Measurements from ENCODE around the gene ZNF674. TPM values are rescaled to one million over a fixed set of nuclear protein-coding genes. Genes with fewer than 3 reads are reported as not detected.
A peak's percentile ranks its signal among the peaks of the same experiment; 100 is the strongest.

ZNF674 gene
- total and polyA plus RNA-seq, 10 of the 15 experiments (the other 5 are each of a cell fraction or from before 2014, with no cell fraction given) = 1.0 to 3.7 (median 1.8) TPM

- no peak for TF ChIP-seq GABPA (IDR thresholded peaks at IDR 0.05; ENCODE audit: low read depth)
- TF ChIP-seq ZBTB33 (IDR thresholded peaks at IDR 0.05) = no peak
- 0 out of 2 replicates have a peak, but pooled peaks have one; percentile 51 for TF ChIP-seq CREB1 (IDR thresholded peaks at IDR 0.05; ENCODE audit: low read depth)
- no peak for TF ChIP-seq NR2C2 (IDR thresholded peaks at IDR 0.05; ENCODE audit: borderline replicate concordance, control insufficient read depth, insufficient read length, low read depth)
- TF ChIP-seq TCF12 (IDR thresholded peaks at IDR 0.05; ENCODE audit: low read depth, low read length) = no peak
- TF ChIP-seq USF1 (IDR thresholded peaks at IDR 0.05; ENCODE audit: borderline replicate concordance, extremely low read length, insufficient read depth, low read depth, low read length) = no peak
- TF ChIP-seq WRNIP1 (IDR thresholded peaks at IDR 0.05; ENCODE audit: borderline replicate concordance, low read depth, low read length) = no peak
- no peak for TF ChIP-seq ZNF274 (IDR thresholded peaks at IDR 0.05; ENCODE audit: insufficient read depth, insufficient read length)
- TF ChIP-seq ZNF207 (IDR thresholded peaks at IDR 0.05; ENCODE audit: borderline replicate concordance) = no peak
- TF ChIP-seq, protein P1, sequence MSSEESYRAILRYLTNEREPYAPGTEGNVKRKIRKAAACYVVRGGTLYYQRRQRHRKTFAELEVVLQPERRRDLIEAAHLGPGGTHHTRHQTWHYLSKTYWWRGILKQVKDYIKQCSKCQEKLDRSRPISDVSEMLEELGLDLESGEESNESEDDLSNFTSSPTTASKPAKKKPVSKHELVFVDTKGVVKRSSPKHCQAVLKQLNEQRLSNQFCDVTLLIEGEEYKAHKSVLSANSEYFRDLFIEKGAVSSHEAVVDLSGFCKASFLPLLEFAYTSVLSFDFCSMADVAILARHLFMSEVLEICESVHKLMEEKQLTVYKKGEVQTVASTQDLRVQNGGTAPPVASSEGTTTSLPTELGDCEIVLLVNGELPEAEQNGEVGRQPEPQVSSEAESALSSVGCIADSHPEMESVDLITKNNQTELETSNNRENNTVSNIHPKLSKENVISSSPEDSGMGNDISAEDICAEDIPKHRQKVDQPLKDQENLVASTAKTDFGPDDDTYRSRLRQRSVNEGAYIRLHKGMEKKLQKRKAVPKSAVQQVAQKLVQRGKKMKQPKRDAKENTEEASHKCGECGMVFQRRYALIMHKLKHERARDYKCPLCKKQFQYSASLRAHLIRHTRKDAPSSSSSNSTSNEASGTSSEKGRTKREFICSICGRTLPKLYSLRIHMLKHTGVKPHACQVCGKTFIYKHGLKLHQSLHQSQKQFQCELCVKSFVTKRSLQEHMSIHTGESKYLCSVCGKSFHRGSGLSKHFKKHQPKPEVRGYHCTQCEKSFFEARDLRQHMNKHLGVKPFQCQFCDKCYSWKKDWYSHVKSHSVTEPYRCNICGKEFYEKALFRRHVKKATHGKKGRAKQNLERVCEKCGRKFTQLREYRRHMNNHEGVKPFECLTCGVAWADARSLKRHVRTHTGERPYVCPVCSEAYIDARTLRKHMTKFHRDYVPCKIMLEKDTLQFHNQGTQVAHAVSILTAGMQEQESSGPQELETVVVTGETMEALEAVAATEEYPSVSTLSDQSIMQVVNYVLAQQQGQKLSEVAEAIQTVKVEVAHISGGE (CRISPR knock-in tag; IDR thresholded peaks at IDR 0.05) = no peak
- no peak for TF ChIP-seq NFXL1 (IDR thresholded peaks at IDR 0.05; ENCODE audit: borderline replicate concordance)
- peak; percentile 78 for TF ChIP-seq ATF2 (IDR thresholded peaks at IDR 0.05; ENCODE audit: low read length)
- TF ChIP-seq TCF7 (IDR thresholded peaks at IDR 0.05; ENCODE audit: borderline replicate concordance) = 0 out of 2 replicates have a peak, but pooled peaks have one; percentile 54
- 0 out of 2 replicates have a peak, but pooled peaks have one; percentile 32 for TF ChIP-seq ZNF24 (IDR thresholded peaks at IDR 0.05)
- no peak for TF ChIP-seq PAX8 (IDR thresholded peaks at IDR 0.05)
- peak; percentile 42; the same call in 1 of the 2 replicates for TF ChIP-seq ZBED1 (IDR thresholded peaks at IDR 0.05; ENCODE audit: borderline replicate concordance)
- no peak for TF ChIP-seq ASH2L (IDR thresholded peaks at IDR 0.05; ENCODE audit: borderline replicate concordance, low read depth)
- TF ChIP-seq BRCA1 (IDR thresholded peaks at IDR 0.05; ENCODE audit: low read depth, low read length) = no peak
- no peak for TF ChIP-seq SMAD5 (IDR thresholded peaks at IDR 0.05; ENCODE audit: low read depth)
- TF ChIP-seq POLR2AphosphoS2 (IDR thresholded peaks at IDR 0.05; ENCODE audit: low read depth, low read length) = no peak
- peak; percentile 57 for TF ChIP-seq CREM (IDR thresholded peaks at IDR 0.05; ENCODE audit: low read depth)
Observed at GRCh38 chrX:46561824-46562657, 16.8 kb upstream of the ZNF674 start (continued).

Data from GM12878 (cell line).